ENCODE measurements around the gene KCNK3. TPM values are rescaled to one million over a fixed set of nuclear protein-coding genes. Genes with fewer than 3 reads are reported as not detected.

KCNK3 gene
- total and polyA plus RNA-seq, 2 of the 13 experiments (the other 11 are each of a cell fraction or from before 2014, with no cell fraction given), result not detected

GRCh38 chr2:26723991-26724750 lies 31.6 kb downstream of the KCNK3 start (continued):
- TF ChIP-seq MAFK (conservative IDR thresholded peaks at IDR 0.05 in 1 of 2, IDR thresholded peaks at IDR 0.05 in 1 of 2; ENCODE audit: low read length in 2 of 2), result peak; percentile 64 to 65
- TF ChIP-seq ZNF543 (CRISPR knock-in tag; IDR thresholded peaks at IDR 0.05), result no peak
- TF ChIP-seq ZBTB37 (CRISPR knock-in tag; IDR thresholded peaks at IDR 0.05), result no peak
- TF ChIP-seq RXRA (CRISPR knock-in tag; IDR thresholded peaks at IDR 0.05), result peak; percentile 78
- peak; percentile 84 for TF ChIP-seq PPARG (CRISPR knock-in tag; conservative IDR thresholded peaks at IDR 0.05)
- TF ChIP-seq PATZ1 (CRISPR knock-in tag; IDR thresholded peaks at IDR 0.05), result 0 out of 2 replicates have a peak, but pooled peaks have one; percentile 11
- peak; percentile 21 for TF ChIP-seq RARA (CRISPR knock-in tag; IDR thresholded peaks at IDR 0.05)
- no peak for TF ChIP-seq TARDBP (CRISPR knock-in tag; IDR thresholded peaks at IDR 0.05)
- TF ChIP-seq ZNF670 (CRISPR knock-in tag; IDR thresholded peaks at IDR 0.05; ENCODE audit: borderline replicate concordance), result no peak
- TF ChIP-seq MXI1 (IDR thresholded peaks at IDR 0.05; ENCODE audit: borderline replicate concordance, low read depth, low read length), result no peak
- no peak for TF ChIP-seq HNRNPUL1 (IDR thresholded peaks at IDR 0.05; ENCODE audit: low read depth, low read length)
- no peak for TF ChIP-seq ZNF800 (CRISPR knock-in tag; IDR thresholded peaks at IDR 0.05)
- peak; percentile 58; the same call in 1 of the 2 replicates for TF ChIP-seq MAFF (IDR thresholded peaks at IDR 0.05; ENCODE audit: low read depth, low read length)
- no peak for TF ChIP-seq CBX2 (IDR thresholded peaks at IDR 0.05; ENCODE audit: low read depth, low read length)
- 0 out of 2 replicates have a peak, but pooled peaks have one; percentile 25 for TF ChIP-seq CBX2 (CRISPR knock-in tag; IDR thresholded peaks at IDR 0.05; ENCODE audit: low read depth)
- no peak for TF ChIP-seq THAP11 (CRISPR knock-in tag; IDR thresholded peaks at IDR 0.05)
- TF ChIP-seq FOSL2 (CRISPR knock-in tag; IDR thresholded peaks at IDR 0.05), result peak; percentile 83
- no peak for TF ChIP-seq CBFB (CRISPR knock-in tag; IDR thresholded peaks at IDR 0.05)
- TF ChIP-seq EED (CRISPR knock-in tag; IDR thresholded peaks at IDR 0.05), result no peak
- peak; percentile 50; the same call in 1 of the 2 replicates for TF ChIP-seq HIC2 (CRISPR knock-in tag; IDR thresholded peaks at IDR 0.05; ENCODE audit: low read depth)
- no peak for TF ChIP-seq JARID2 (CRISPR knock-in tag; IDR thresholded peaks at IDR 0.05; ENCODE audit: insufficient replicate concordance)

Measured in HepG2 (cell line).